ENCODE results near the gene SNX13.

Gene SNX13

GRCh38 chr7:17930546-17930945 is 9.7 kb downstream of the SNX13 start:
- TF ChIP-seq CTCF (IDR thresholded peaks at IDR 0.05; ENCODE audit: low read depth, low read length, missing control alignments) = no peak
- no peak overlapping the region for H3K4me3 ChIP-seq (ENCODE audit: low read depth, low read length)
- DNase-seq (ENCODE audit: low read depth) = no peak

- no peak overlapping the region for H3K4me3 ChIP-seq (ENCODE audit: low read depth, low read length)
- TF ChIP-seq CTCF (IDR thresholded peaks at IDR 0.05; ENCODE audit: low read depth, low read length, missing control alignments) = no peak
- DNase-seq (ENCODE audit: low read depth) = no peak
These were observed 10.5 kb downstream of the SNX13 start for GRCh38 chr7:17929647-17930395.

- no peak for DNase-seq (ENCODE audit: low read depth)
- H3K4me3 ChIP-seq (ENCODE audit: low read depth, low read length) = no peak overlapping the region
- no peak for TF ChIP-seq CTCF (IDR thresholded peaks at IDR 0.05; ENCODE audit: low read depth, low read length, missing control alignments)
These were observed 12.2 kb downstream of the SNX13 start for GRCh38 chr7:17928055-17928454.

- TF ChIP-seq CTCF (IDR thresholded peaks at IDR 0.05; ENCODE audit: low read depth, low read length, missing control alignments) = no peak
- no peak for DNase-seq (ENCODE audit: low read depth)
- H3K4me3 ChIP-seq (ENCODE audit: low read depth, low read length) = no peak overlapping the region
These were observed 18.4 kb downstream of the SNX13 start for GRCh38 chr7:17921857-17922416.

GRCh38 chr7:17917842-17918241 is 22.5 kb downstream of the SNX13 start:
- no peak for TF ChIP-seq CTCF (IDR thresholded peaks at IDR 0.05; ENCODE audit: low read depth, low read length, missing control alignments)
- no peak overlapping the region for H3K4me3 ChIP-seq (ENCODE audit: low read depth, low read length)
- DNase-seq (ENCODE audit: low read depth) = no peak

- no peak overlapping the region for H3K4me3 ChIP-seq (ENCODE audit: low read depth, low read length)
- no peak for DNase-seq (ENCODE audit: low read depth)
- no peak for TF ChIP-seq CTCF (IDR thresholded peaks at IDR 0.05; ENCODE audit: low read depth, low read length, missing control alignments)
These were observed 23.5 kb downstream of the SNX13 start for GRCh38 chr7:17916786-17917185.

GRCh38 chr7:17915796-17916195 is 24.5 kb downstream of the SNX13 start:
- no peak for DNase-seq (ENCODE audit: low read depth)
- TF ChIP-seq CTCF (IDR thresholded peaks at IDR 0.05; ENCODE audit: low read depth, low read length, missing control alignments) = no peak

More at GRCh38 chr7:17915796-17916195, 24.5 kb downstream of the SNX13 start:
- no peak overlapping the region for H3K4me3 ChIP-seq (ENCODE audit: low read depth, low read length)

Data from GM12864 (cell line).